Measurements from ENCODE around the gene OTOA. TPM values are rescaled to one million over a fixed set of nuclear protein-coding genes. Genes with fewer than 3 reads are reported as not detected.
A peak's percentile ranks its signal among the peaks of the same experiment; 100 is the strongest.

The OTOA gene
- total and polyA plus RNA-seq, 2 of the 13 experiments (the other 11 are each of a cell fraction or from before 2014, with no cell fraction given): 0.05 to 0.15 TPM

- H3K9me3 ChIP-seq (ENCODE audit: low read length): no peaks in the 10 kb centered on the region
- TF ChIP-seq SMARCC2 (IDR thresholded peaks at IDR 0.05) (no peak), KLF11 (CRISPR knock-in tag; IDR thresholded peaks at IDR 0.05) (no peak), ZNF44 (CRISPR knock-in tag; IDR thresholded peaks at IDR 0.05) (no peak), ZMYM3 (CRISPR knock-in tag; IDR thresholded peaks at IDR 0.05) (0 out of 2 replicates have a peak, but pooled peaks have one; percentile 39), ZNF207 (IDR thresholded peaks at IDR 0.05; ENCODE audit: borderline replicate concordance) (no peak), BHLHE40 (IDR thresholded peaks at IDR 0.05; ENCODE audit: low read length) (no peak), GFI1 (CRISPR knock-in tag; IDR thresholded peaks at IDR 0.05; ENCODE audit: borderline replicate concordance) (no peak), RAD51 (IDR thresholded peaks at IDR 0.05; ENCODE audit: borderline replicate concordance) (no peak), ZBTB3 (CRISPR knock-in tag; IDR thresholded peaks at IDR 0.05; ENCODE audit: borderline replicate concordance, low read depth) (no peak), KDM1A (CRISPR knock-in tag; IDR thresholded peaks at IDR 0.05) (peak; percentile 47; the same call in 1 of the 2 replicates), HES4 (CRISPR knock-in tag; IDR thresholded peaks at IDR 0.05; ENCODE audit: borderline replicate concordance) (no peak), ZBTB44 (CRISPR knock-in tag; IDR thresholded peaks at IDR 0.05) (no peak), MAZ (IDR thresholded peaks at IDR 0.05; ENCODE audit: borderline replicate concordance, low read depth, low read length) (no peak), MAZ (CRISPR knock-in tag; IDR thresholded peaks at IDR 0.05; ENCODE audit: low read depth) (no peak), ZNF883 (CRISPR knock-in tag; IDR thresholded peaks at IDR 0.05; ENCODE audit: not compliant biosample characterization) (no peak), ZNF768 (CRISPR knock-in tag; IDR thresholded peaks at IDR 0.05) (peak; percentile 98), GATA4 (IDR thresholded peaks at IDR 0.05; ENCODE audit: borderline replicate concordance, low read depth) (no peak), ZNF605 (CRISPR knock-in tag; IDR thresholded peaks at IDR 0.05) (no peak), PITX1 (CRISPR knock-in tag; IDR thresholded peaks at IDR 0.05) (no peak), ZNF317 (CRISPR knock-in tag; IDR thresholded peaks at IDR 0.05) (no peak), ZNF660 (CRISPR knock-in tag; IDR thresholded peaks at IDR 0.05; ENCODE audit: borderline replicate concordance, low read depth) (no peak), ZNF616 (CRISPR knock-in tag; IDR thresholded peaks at IDR 0.05; ENCODE audit: low read depth) (no peak), ZNF709 (CRISPR knock-in tag; IDR thresholded peaks at IDR 0.05) (no peak)
- TF ChIP-seq, protein P1, sequence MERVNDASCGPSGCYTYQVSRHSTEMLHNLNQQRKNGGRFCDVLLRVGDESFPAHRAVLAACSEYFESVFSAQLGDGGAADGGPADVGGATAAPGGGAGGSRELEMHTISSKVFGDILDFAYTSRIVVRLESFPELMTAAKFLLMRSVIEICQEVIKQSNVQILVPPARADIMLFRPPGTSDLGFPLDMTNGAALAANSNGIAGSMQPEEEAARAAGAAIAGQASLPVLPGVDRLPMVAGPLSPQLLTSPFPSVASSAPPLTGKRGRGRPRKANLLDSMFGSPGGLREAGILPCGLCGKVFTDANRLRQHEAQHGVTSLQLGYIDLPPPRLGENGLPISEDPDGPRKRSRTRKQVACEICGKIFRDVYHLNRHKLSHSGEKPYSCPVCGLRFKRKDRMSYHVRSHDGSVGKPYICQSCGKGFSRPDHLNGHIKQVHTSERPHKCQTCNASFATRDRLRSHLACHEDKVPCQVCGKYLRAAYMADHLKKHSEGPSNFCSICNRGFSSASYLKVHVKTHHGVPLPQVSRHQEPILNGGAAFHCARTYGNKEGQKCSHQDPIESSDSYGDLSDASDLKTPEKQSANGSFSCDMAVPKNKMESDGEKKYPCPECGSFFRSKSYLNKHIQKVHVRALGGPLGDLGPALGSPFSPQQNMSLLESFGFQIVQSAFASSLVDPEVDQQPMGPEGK (CRISPR knock-in tag; IDR thresholded peaks at IDR 0.05): 0 out of 2 replicates have a peak, but pooled peaks have one; percentile 14
These were observed 1.2 kb downstream of the OTOA start for GRCh38 chr16:21664801-21665492.

More at GRCh38 chr16:21664801-21665492, 1.2 kb downstream of the OTOA start:
- Histone ChIP-seq H3K27ac (ENCODE audit: extremely low read length, insufficient read depth, low read length) (no peak overlapping the region), H3K79me2 (ENCODE audit: insufficient read depth, low read length) (no peaks in the 10 kb centered on the region), H3K4me3 (replicated peaks in 1 of 3; ENCODE audit: insufficient read depth in 1 of 3, low read depth in 2 of 3, low read length in 3 of 3) (no peak overlapping the region), H3K27me3 (ENCODE audit: control insufficient read depth in 1 of 2, insufficient read depth in 2 of 2, low read length in 2 of 2) (no peaks in the 10 kb centered on the region; a peak in 1 of 5 replicates), H4K20me1 (ENCODE audit: insufficient read depth, low read length) (no peaks in the 10 kb centered on the region), H2AFZ (ENCODE audit: low read length) (no peak overlapping the region), H3K4me1 (ENCODE audit: insufficient read depth, low read length) (peaks cover 37% of the 10 kb centered on the region), H3K9ac (ENCODE audit: insufficient read depth, low read depth, low read length) (no peak overlapping the region), H3K36me3 (replicated peaks in 1 of 2; ENCODE audit: control insufficient read depth in 1 of 2, insufficient read depth in 2 of 2, low read length in 2 of 2) (no peaks in the 10 kb centered on the region), H3K4me2 (ENCODE audit: low read depth, low read length) (no peak overlapping the region)
- no peak for DNase-seq (ENCODE audit: low spot score)
- POLR2A ChIA-PET: no interaction called here
- ATAC-seq: no peak
- WGBS (ENCODE audit: low lambda C conversion rate): 87% methylated on average over 10 of the region's 10 CpGs
- intact Hi-C loops (cut with micrococcal nuclease; ENCODE audit: unreplicated experiment) (no loop called here), in situ Hi-C loops (cut with HindIII; ENCODE audit: extremely low pct_ligation_motif_present, low pct_unique_long_range_greater_than_20kb) (no loop called here)
- no peak for FAIRE-seq
- CTCF ChIA-PET (ENCODE audit: low intra/inter-chr PET ratio, low total read pairs): no interaction called here
- BruUV-seq (replicated peaks): no TSS peak
